Parathyroid adenoma (tissue), 2 donors: ENCODE results near the gene NCOA7.

Experiments used
- H2AFZ ChIP-seq: fragments of 300-600 bp; sonication (generic); one replicate; pipeline ENCODE4 v1.7.0; 2017; ENCODE audit warnings: antibody characterized with exemption, mild to moderate bottlenecking
- H3K27ac ChIP-seq: fragments of 300-600 bp; sonication (generic); one replicate; pipeline ENCODE4 v1.7.0; 2017
- H3K27me3 ChIP-seq: fragments of 300-600 bp; sonication (generic); one replicate; pipeline ENCODE4 v1.7.0; 2017; ENCODE audit warnings: low read length; ENCODE audit not compliant: control insufficient read depth, insufficient read depth
- H3K36me3 ChIP-seq: fragments of 300-600 bp; sonication (generic); one replicate; pipeline ENCODE4 v1.7.0; 2017; ENCODE audit warnings: low read length; ENCODE audit not compliant: control insufficient read depth, insufficient read depth
- H3K4me1 ChIP-seq: fragments of 300-600 bp; sonication (generic); one replicate; pipeline ENCODE4 v1.7.0; 2017; ENCODE audit warnings: control low read depth
- H3K4me2 ChIP-seq: fragments of 300-600 bp; sonication (generic); one replicate; pipeline ENCODE4 v1.7.0; 2017; ENCODE audit warnings: low read length
- H3K4me3 ChIP-seq: fragments of 300-600 bp; sonication (generic); one replicate; pipeline ENCODE4 v1.7.0; 2017; ENCODE audit warnings: low read depth, low read length
- H3K79me2 ChIP-seq: fragments of 300-600 bp; sonication (generic); one replicate; pipeline ENCODE4 v1.7.0; 2017; ENCODE audit warnings: control low read depth
- H3K9ac ChIP-seq: fragments of 300-600 bp; sonication (generic); one replicate; pipeline ENCODE4 v1.7.0; 2017; ENCODE audit warnings: mild to moderate bottlenecking
- H3K9me3 ChIP-seq: fragments of 300-600 bp; sonication (generic); one replicate; pipeline ENCODE4 v1.7.0; 2017; ENCODE audit warnings: low read length; ENCODE audit not compliant: control insufficient read depth
- TF ChIP-seq, protein P1 (sequence below): fragments of 300-600 bp; sonication (generic); IDR thresholded peaks from one replicate; pipeline ENCODE4 v1.7.0; 2017; ENCODE audit warnings: antibody characterized with exemption, mild to moderate bottlenecking
- donor health status: primary hyperparathyroidism.

NCOA7 gene

DNA sequence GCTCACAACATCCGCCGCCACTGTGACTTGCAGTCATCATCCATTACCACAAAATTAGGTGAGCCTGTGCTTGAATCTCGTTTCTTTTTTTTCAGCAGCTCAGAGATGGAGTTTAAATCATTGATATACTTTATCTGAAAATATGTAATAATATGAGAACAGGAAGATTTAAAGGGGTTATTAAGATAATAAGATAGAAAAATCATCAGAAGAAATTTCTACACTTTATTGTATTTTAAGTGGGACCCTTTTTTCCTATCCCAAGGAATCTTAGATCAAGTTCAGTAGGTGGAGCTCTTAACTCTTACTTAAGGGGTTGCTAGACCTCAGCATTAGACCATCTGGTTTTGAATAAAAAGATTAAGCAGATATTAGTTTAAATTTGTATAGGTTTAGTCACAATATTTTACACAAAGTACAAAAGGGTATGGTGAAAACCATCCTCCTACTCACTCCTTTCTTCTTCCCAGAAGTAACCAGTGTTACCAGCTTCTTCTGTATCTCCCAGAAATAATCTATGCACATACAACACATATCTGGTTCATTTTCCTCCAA lies 9.4 kb upstream of the NCOA7 start:
- Histone ChIP-seq H3K27ac (peak overlapping the region; percentile 97), H2AFZ (peak overlapping the region; percentile 97), H3K4me1 (no peaks in the 10 kb centered on the region), H3K36me3 (no peaks in the 10 kb centered on the region), H3K4me2 (peak overlapping the region; percentile 79), H3K79me2 (no peaks in the 10 kb centered on the region), H3K4me3 (peak overlapping the region; percentile 85), H3K9me3 (no peaks in the 10 kb centered on the region), H3K27me3 (no peaks in the 10 kb centered on the region), H3K9ac (no peak overlapping the region)
- TF ChIP-seq, protein P1, sequence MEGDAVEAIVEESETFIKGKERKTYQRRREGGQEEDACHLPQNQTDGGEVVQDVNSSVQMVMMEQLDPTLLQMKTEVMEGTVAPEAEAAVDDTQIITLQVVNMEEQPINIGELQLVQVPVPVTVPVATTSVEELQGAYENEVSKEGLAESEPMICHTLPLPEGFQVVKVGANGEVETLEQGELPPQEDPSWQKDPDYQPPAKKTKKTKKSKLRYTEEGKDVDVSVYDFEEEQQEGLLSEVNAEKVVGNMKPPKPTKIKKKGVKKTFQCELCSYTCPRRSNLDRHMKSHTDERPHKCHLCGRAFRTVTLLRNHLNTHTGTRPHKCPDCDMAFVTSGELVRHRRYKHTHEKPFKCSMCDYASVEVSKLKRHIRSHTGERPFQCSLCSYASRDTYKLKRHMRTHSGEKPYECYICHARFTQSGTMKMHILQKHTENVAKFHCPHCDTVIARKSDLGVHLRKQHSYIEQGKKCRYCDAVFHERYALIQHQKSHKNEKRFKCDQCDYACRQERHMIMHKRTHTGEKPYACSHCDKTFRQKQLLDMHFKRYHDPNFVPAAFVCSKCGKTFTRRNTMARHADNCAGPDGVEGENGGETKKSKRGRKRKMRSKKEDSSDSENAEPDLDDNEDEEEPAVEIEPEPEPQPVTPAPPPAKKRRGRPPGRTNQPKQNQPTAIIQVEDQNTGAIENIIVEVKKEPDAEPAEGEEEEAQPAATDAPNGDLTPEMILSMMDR = peak; percentile 7

DNA sequence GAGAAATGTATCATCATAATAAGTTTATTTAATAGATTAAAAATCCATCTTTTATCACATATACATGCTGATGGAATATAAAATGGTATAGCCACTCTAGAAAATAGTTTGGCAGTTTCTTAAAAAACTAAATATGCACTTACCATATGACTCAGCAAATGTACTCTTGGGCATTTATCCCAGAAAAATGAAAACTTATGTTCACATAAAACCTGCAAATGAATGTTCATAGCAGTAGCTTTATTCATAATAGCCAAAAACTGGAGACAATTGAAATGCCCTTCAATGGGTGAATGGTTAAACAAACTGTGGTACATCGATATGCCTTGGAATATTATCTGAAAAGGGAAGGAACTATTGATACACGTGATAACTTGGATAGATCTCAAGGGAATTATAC lies 6.4 kb upstream of the NCOA7 start:
- no peaks in the 10 kb centered on the region for H3K79me2 ChIP-seq
- no peak overlapping the region for H2AFZ ChIP-seq
- H3K9me3 ChIP-seq = no peaks in the 10 kb centered on the region
- TF ChIP-seq, protein P1 = no peak
- no peak overlapping the region for H3K4me3 ChIP-seq
- H3K4me1 ChIP-seq = peaks cover 3% of the 10 kb centered on the region
- no peaks in the 10 kb centered on the region for H3K36me3 ChIP-seq
- no peak overlapping the region for H3K27ac ChIP-seq
- H3K27me3 ChIP-seq = no peaks in the 10 kb centered on the region
- H3K9ac ChIP-seq = no peak overlapping the region
- H3K4me2 ChIP-seq = no peak overlapping the region

DNA sequence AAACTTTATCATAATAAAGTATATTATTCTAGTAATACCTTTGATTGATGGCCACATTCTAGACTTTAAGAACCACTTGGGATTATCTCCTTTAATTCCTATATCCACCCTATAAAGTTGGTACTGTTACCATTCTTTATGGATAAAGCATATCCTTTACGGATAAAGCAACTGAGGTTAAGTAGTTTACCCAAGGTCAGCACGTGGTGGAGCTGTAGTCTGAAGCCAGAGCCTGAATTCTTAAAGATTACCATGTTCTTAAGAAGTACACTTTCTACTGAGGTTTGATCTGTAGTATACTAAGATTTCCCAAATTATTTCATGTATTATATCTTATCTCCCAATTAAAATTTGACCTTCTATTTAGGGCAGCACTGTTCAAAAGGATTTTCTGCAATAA lies 3.0 kb upstream of the NCOA7 start:
- Histone ChIP-seq H3K4me2 (no peak overlapping the region), H3K4me3 (no peak overlapping the region), H3K27me3 (no peaks in the 10 kb centered on the region), H3K36me3 (no peaks in the 10 kb centered on the region), H2AFZ (no peak overlapping the region), H3K27ac (no peak overlapping the region), H3K4me1 (peaks cover 9% of the 10 kb centered on the region), H3K9ac (no peak overlapping the region), H3K9me3 (no peaks in the 10 kb centered on the region), H3K79me2 (no peaks in the 10 kb centered on the region)
- TF ChIP-seq, protein P1 = no peak

DNA sequence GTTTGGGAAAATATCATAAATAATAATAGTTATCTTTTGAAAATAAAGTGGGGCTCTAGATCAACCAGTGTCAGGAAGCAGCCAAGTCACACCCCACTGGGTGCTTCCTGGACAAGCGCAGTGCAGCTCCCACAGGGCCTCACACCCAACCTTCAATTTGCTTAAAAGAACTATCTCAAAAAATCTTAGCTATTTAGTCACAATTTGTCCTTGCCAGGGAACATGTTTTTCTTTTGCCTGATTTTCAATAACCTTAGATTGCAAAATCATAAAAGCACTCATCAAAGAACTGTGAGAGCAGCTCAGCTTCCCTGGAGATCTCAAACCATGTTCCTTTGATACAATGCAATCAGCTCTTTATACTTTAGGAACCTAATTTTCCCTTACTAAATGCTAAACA lies 1.6 kb upstream of the NCOA7 start:
- H2AFZ ChIP-seq = peak overlapping the region; percentile 96
- peaks cover 9% of the 10 kb centered on the region for H3K4me1 ChIP-seq
- no peaks in the 10 kb centered on the region for H3K27me3 ChIP-seq
- peak overlapping the region; percentile 72 for H3K4me3 ChIP-seq
- no peaks in the 10 kb centered on the region for H3K36me3 ChIP-seq
- H3K4me2 ChIP-seq = no peak overlapping the region
- H3K79me2 ChIP-seq = peaks cover 8% of the 10 kb centered on the region
- H3K9me3 ChIP-seq = no peaks in the 10 kb centered on the region
- H3K27ac ChIP-seq = peak overlapping the region; percentile 94
- no peak overlapping the region for H3K9ac ChIP-seq
- TF ChIP-seq, protein P1 = no peak
